Heart left ventricle (tissue), 16 donors: Measurements from ENCODE around the gene NDFIP1. TPM values are rescaled to one million over a fixed set of nuclear protein-coding genes. Genes with fewer than 3 reads are reported as not detected.
A peak's percentile ranks its signal among the peaks of the same experiment; 100 is the strongest.

Experiments
- ATAC-seq, 4 donors: fragments of 200-7000 bp; cut with Tn5 transposase; one replicate each; pipeline ENCODE4 v1.9.1; 2020 to 2022; ENCODE audit warnings: moderate library complexity in 4 of 4, mild to moderate bottlenecking in 3 of 4, moderate number of reproducible peaks in 1 of 4
- DNase-seq, 5 donors: peaks; one replicate each; pipeline ENCODE4 v3.0.0-alpha.2; 2020
- H3K27ac ChIP-seq, 12 donors: fragments of 200-600 bp; sonication (generic) in 4 of 12; one replicate each; pipeline versions ENCODE4 v1.5.0 to v1.8.0; 2016 to 2022; ENCODE audit warnings: mild to moderate bottlenecking in 2 of 12
- H3K27me3 ChIP-seq, 9 donors: fragments of 200-600 bp; sonication (generic) in 2 of 9; one replicate each; pipeline versions ENCODE4 v1.5.1 to v1.8.0; 2016 to 2022; ENCODE audit warnings: mild to moderate bottlenecking in 3 of 9
- H3K36me3 ChIP-seq, 9 donors: fragments of 200-600 bp; sonication (generic) in 2 of 9; one replicate each; pipeline versions ENCODE4 v1.5.0 to v1.8.0; 2018 to 2022; ENCODE audit warnings: mild to moderate bottlenecking in 2 of 9
- H3K4me1 ChIP-seq, 12 donors: fragments of 200-600 bp; sonication (generic) in 4 of 12; one replicate each; pipeline versions ENCODE4 v1.5.0 to v1.8.0; 2016 to 2022; ENCODE audit warnings: mild to moderate bottlenecking in 3 of 12
- H3K4me3 ChIP-seq, 12 donors: fragments of 200-600 bp; sonication (generic) in 4 of 12; one replicate each; pipeline versions ENCODE4 v1.5.0 to v1.8.0; 2017 to 2022; ENCODE audit warnings: mild to moderate bottlenecking in 9 of 12, moderate library complexity in 4 of 12
- H3K9me3 ChIP-seq, 12 donors: fragments of 200-600 bp; sonication (generic) in 4 of 12; one replicate each; pipeline versions ENCODE4 v1.5.0 to v1.8.0; 2016 to 2022; ENCODE audit warnings: mild to moderate bottlenecking in 1 of 12
- POLR2A ChIP-seq, 2 donors: fragments of 450-650 bp; IDR thresholded peaks; one replicate each; pipeline ENCODE4 v1.6.1; 2017; ENCODE audit warnings: antibody characterized with exemption in 2 of 2, mild to moderate bottlenecking in 2 of 2, moderate library complexity in 2 of 2
- WGBS, 4 donors: extraction: QIAGEN DNeasy Blood & Tissue Kit in 2 of 4; methylation state at CpG; one replicate each; pipeline versions ENCODE4 v1.1.5 to v1.1.7; 2013 to 2018; 5-methylcytosine and 5-hydroxymethylcytosine counted together
- intact Hi-C, 10 donors: fragments of 100-400 bp; cut with DNase I; formaldehyde crosslinking; loops; one replicate each; pipeline versions ENCODE4 v1.11.1 to v1.14.2; 2022
- polyA plus RNA-seq, 2 donors: library from polyadenylated mRNA; stranded (reverse); fragments of 200-250 nt; gene quantifications; one replicate each; pipeline ENCODE4 v1.2.3, GENCODE V29; 2013
- total RNA-seq, 9 donors: library from RNA; depleted of rRNA in 2 of 9; stranded (reverse); fragments of >200 nt in 2 of 9; fragmentation: NEBNext Ultra II Directional in 3 of 9; extraction: Animal tissue kit (Norgen Biotek cat#: 25700) in 3 of 9; gene quantifications; one replicate each; pipeline versions ENCODE4 v1.1.0 to v1.2.4, GENCODE V29; 2016 to 2023
- TF ChIP-seq, protein P1 (sequence below), 12 donors: fragments of 200-600 bp; sonication (generic) in 4 of 12; IDR thresholded peaks; one replicate each; pipeline versions ENCODE4 v1.5.0 to v1.8.0; 2018 to 2022; ENCODE audit warnings: antibody characterized with exemption in 12 of 12, mild to moderate bottlenecking in 5 of 12
- donor health status: ischemic (EF 13 %, LVEDD 7.1; RV severe dilation, severe dysfunction).
- donor health status: healthy with polysubstance abuse.
- donor health status: DM: no; HTN: yes; CAD: no.
- donor health status: DM: no; HTN: no; CAD: no.
- donor health status: ischemic (EF 25% LVEDD 6.9; RV normal size, moderate dysfunction).
- donor health status: ischemic (EF 25% LVEDD 5.7; RV mildly dilated, moderate dysfunction).
- donor health status: healthy.
- donor health status: DM: yes; HTN: yes; CAD: no.
- donor health status: ischemic (EF 35%, LVEDD 5.7; RV mildly dilated, moderate dysfunction).
- donor health status: nonischemic (EF 11% LVEDD 7.7; RV severe dilation, severe dysfunction).
- donor health status: DM: yes; HTN: yes; CAD: no.
- donor health status: PGD.
- donor health status: ischemic (EF 29% LVEDD 5.4; RV normal size, mild dysfunction).
- donor health status: nonischemic (EF 23%, LVEDD 6.1; RV moderate dilation, normal function).

The NDFIP1 gene
- total and polyA plus RNA-seq, 11 donors: 26.6 to 69.3 (median 61.0) TPM

DNA sequence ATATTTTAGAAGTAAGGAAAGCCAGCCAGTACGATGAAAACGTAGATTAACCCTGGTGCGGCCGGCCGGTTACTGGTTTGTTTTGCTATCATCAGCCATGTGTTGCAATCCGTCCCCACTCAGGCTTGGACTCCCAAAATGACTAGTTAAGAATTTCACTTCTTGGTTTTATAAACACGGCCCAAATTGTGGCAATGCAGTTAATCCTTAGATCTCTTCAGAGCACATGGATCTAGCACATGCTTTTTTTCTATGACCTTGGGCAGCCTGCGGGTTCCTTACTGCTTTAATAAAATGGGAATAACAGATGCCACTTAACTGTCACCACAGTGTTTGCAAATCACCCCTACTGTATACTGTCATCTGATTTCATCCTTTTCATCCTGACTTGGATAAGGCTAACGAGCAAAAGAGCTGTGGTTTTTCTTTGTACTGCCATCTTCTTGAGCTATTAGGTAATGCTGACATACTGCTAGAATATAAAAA lies 1.5 kb downstream of the NDFIP1 start:
- intact Hi-C loops: loop anchor here in 1 of 10 donors (10.0 kb wide), 1 partner anchor 95 kb away; the partner anchor contains the start of gene GNPDA1
- no peak for TF ChIP-seq POLR2A (IDR thresholded peaks at IDR 0.05)
- TF ChIP-seq, protein P1, sequence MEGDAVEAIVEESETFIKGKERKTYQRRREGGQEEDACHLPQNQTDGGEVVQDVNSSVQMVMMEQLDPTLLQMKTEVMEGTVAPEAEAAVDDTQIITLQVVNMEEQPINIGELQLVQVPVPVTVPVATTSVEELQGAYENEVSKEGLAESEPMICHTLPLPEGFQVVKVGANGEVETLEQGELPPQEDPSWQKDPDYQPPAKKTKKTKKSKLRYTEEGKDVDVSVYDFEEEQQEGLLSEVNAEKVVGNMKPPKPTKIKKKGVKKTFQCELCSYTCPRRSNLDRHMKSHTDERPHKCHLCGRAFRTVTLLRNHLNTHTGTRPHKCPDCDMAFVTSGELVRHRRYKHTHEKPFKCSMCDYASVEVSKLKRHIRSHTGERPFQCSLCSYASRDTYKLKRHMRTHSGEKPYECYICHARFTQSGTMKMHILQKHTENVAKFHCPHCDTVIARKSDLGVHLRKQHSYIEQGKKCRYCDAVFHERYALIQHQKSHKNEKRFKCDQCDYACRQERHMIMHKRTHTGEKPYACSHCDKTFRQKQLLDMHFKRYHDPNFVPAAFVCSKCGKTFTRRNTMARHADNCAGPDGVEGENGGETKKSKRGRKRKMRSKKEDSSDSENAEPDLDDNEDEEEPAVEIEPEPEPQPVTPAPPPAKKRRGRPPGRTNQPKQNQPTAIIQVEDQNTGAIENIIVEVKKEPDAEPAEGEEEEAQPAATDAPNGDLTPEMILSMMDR (IDR thresholded peaks at IDR 0.05): peak in 2 of 12 donors; percentile 14 to 32
- Histone ChIP-seq H3K4me3 (peak overlapping the region; percentile 73 to 92 (median 85)), H3K27me3 (no peaks in the 10 kb centered on the region), H3K9me3 (no peaks in the 10 kb centered on the region), H3K27ac (peak overlapping the region in 11 of 12 donors; percentile 94 to 99 (median 98)), H3K4me1 (peaks cover 6 to 63% (median 40%) of the 10 kb centered on the region in 12 donors), H3K36me3 (no peaks in the 10 kb centered on the region)
- no peak for ATAC-seq
- peak in 1 of 5 donors; percentile 57 for DNase-seq
- 0 to 4% (median 2%) methylated on average over 8 to 9 of the region's 9 CpGs for WGBS, 4 donors

DNA sequence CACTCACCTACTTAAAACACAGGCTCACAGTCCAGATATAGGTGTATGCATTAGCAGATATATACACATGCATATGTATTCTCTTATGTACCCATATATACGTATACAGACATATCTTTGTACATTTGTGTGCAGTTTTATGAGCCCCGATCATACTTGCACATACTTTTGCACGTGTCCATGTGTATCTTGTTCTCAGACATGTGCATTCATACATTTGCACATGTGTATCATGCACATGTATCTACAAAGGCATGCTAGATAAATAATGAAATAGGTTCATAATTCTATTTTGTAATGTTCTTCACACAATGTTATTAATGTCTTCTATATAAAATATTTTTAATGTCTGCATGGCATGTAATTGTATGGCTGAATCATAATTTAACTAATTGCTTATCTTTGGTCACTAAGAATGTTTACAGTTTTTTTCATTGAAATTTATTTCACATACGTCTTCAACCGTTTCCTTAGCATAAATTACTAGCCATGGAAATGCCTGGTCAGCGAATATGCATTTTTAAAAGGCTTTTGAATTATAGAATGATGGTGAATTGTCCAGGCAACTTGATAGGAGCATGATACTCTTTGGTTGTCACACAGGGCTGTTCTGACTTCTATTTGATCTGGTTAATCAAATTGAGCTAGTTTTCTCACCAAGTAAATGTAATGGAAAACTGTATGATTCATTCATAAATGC lies 2.6 kb downstream of the NDFIP1 start:
- no peak for TF ChIP-seq POLR2A (IDR thresholded peaks at IDR 0.05)
- TF ChIP-seq, protein P1 (IDR thresholded peaks at IDR 0.05): no peak
- Histone ChIP-seq H3K27me3 (no peaks in the 10 kb centered on the region), H3K27ac (peak overlapping the region in 3 of 12 donors; percentile 95 to 99 (median 98)), H3K36me3 (no peaks in the 10 kb centered on the region), H3K9me3 (no peaks in the 10 kb centered on the region), H3K4me3 (peak overlapping the region in 7 of 12 donors; percentile 82 to 92 (median 88)), H3K4me1 (peaks cover 9 to 66% (median 41%) of the 10 kb centered on the region in 12 donors)
- intact Hi-C loops: loop anchor here in 1 of 10 donors (10.0 kb wide), 1 partner anchor 96 kb away; the partner anchor contains the start of gene GNPDA1
- 63 to 68% (median 66%) methylated on average over 6 of the region's 6 CpGs for WGBS, 4 donors
- no peak for ATAC-seq
- no peak for DNase-seq

DNA sequence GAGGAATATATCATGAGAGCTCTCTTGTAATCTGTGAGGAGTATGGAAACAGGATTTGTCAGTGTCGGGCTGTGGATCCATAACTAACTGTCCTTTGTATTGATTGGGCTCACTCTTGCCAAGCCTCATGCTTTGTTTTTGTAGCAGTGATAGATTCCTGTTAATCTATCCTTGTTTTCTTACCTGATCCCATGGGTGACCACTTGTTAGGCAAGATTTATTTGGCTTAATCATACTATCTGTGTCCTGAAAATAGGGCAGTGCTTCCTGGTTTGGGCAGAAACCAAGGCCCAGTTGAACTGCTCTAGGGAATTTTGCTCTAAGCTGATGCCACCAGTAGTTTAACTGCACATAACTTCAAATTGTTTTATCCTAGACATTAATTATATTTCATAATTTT lies 6.1 kb downstream of the NDFIP1 start:
- Histone ChIP-seq H3K4me3 (no peak overlapping the region), H3K27ac (no peak overlapping the region), H3K27me3 (no peaks in the 10 kb centered on the region), H3K4me1 (peaks cover 12 to 84% (median 68%) of the 10 kb centered on the region in 12 donors), H3K9me3 (no peaks in the 10 kb centered on the region), H3K36me3 (peaks cover 0 to 6% (median 0%) of the 10 kb centered on the region in 9 donors)
- ATAC-seq (no peak), DNase-seq (no peak)
- TF ChIP-seq POLR2A (IDR thresholded peaks at IDR 0.05): no peak
- TF ChIP-seq, protein P1 (IDR thresholded peaks at IDR 0.05): no peak
- WGBS, 4 donors: 84 to 95% (median 90%) methylated on average over 1 of the region's 1 CpG
- intact Hi-C loops: loop anchor here in 1 of 10 donors (10.0 kb wide), 1 partner anchor 100 kb away; the partner anchor contains the start of gene GNPDA1

DNA sequence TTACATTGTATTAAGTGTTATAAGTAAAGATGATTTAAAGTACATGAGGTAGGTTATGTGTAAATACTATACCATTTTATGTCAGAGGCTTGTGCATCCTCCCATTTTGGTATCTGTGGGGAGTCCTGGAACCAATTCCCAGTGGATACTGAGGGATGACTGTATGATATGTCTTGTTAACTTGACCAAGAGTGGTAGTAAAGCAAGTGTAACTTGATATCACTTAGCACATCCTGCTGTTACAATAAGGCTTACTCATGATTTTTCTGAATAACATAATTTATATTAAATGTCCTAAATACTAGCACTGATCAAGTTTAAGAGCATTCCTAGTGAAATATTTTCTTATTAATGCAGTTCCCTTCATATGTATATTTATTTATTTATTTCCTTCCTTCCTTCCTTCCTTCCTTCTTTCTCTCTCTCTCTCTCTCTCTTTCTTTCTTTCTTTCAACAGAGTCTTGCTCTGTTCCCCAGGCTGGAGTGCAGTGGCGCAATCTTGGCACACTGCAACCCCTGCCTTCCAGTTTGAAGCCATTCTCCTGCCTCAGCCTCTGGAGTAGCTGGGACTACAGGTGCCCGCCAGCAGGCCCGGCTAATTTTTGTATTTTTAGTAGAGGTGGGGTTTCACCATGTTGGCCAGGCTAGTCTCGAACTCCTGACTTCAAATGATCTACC lies 7.5 kb downstream of the NDFIP1 start:
- DNase-seq (no peak), ATAC-seq (no peak)
- WGBS, 4 donors: 94 to 97% (median 95%) methylated on average over 4 of the region's 4 CpGs
- H3K4me3 ChIP-seq: no peak overlapping the region
- peaks cover 0 to 12% (median 4%) of the 10 kb centered on the region in 9 donors for H3K36me3 ChIP-seq
- TF ChIP-seq, protein P1 (IDR thresholded peaks at IDR 0.05): no peak
- TF ChIP-seq POLR2A (IDR thresholded peaks at IDR 0.05): no peak
- H3K27ac ChIP-seq: no peak overlapping the region
- peaks cover 4 to 85% (median 57%) of the 10 kb centered on the region in 12 donors for H3K4me1 ChIP-seq
- H3K27me3 ChIP-seq: no peaks in the 10 kb centered on the region
- intact Hi-C loops: loop anchor here in 1 of 10 donors (10.0 kb wide), 1 partner anchor 101 kb away; the partner anchor contains the start of gene GNPDA1
- H3K9me3 ChIP-seq: no peaks in the 10 kb centered on the region
